GM12878 (cell line): ENCODE measurements around the gene ANKRD37. TPM values are rescaled to one million over a fixed set of nuclear protein-coding genes. Genes with fewer than 3 reads are reported as not detected.

Experiments
- BCL11A ChIP-seq: IDR thresholded peaks from 2 replicates; pipeline ENCODE4 v1.6.1; 2011; ENCODE audit warnings: low read depth, low read length
- CBX5 ChIP-seq: sonication (generic); IDR thresholded peaks from 2 replicates; pipeline ENCODE4 v1.6.1; 2016; ENCODE audit warnings: low read depth, moderate library complexity, mild to moderate bottlenecking, inconsistent platforms
- E4F1 ChIP-seq: fragments of 450-650 bp; IDR thresholded peaks from 2 replicates; pipeline ENCODE4 v1.6.1; 2018; ENCODE audit warnings: borderline replicate concordance, mild to moderate bottlenecking; ENCODE audit not compliant: partially characterized antibody
- FOS ChIP-seq: IDR thresholded peaks from 3 replicates; pipeline ENCODE4 v1.6.1; 2011; ENCODE audit warnings: borderline replicate concordance; ENCODE audit not compliant: insufficient read length; ENCODE audit errors: extremely low read depth
- FOXK2 ChIP-seq: fragments of 450-650 bp; IDR thresholded peaks from 2 replicates; pipeline ENCODE4 v1.6.1; 2017; ENCODE audit warnings: mild to moderate bottlenecking, moderate library complexity
- GABPA ChIP-seq: IDR thresholded peaks from 2 replicates; pipeline ENCODE4 v1.6.1; 2014; ENCODE audit warnings: antibody characterized with exemption, low read depth, mild to moderate bottlenecking, inconsistent platforms
- NFYB ChIP-seq: IDR thresholded peaks from 2 replicates; pipeline ENCODE4 v1.6.1; 2011; ENCODE audit warnings: low read depth, mild to moderate bottlenecking, low read length, improper control_type of control experiment, moderate library complexity; ENCODE audit not compliant: insufficient read depth
- PBX3 ChIP-seq: IDR thresholded peaks from 2 replicates; pipeline ENCODE4 v1.6.1; 2011; ENCODE audit warnings: mild to moderate bottlenecking, low read depth, low read length, moderate library complexity; ENCODE audit not compliant: insufficient replicate concordance
- SIX5 ChIP-seq: IDR thresholded peaks from 2 replicates; pipeline ENCODE4 v1.6.1; 2011; ENCODE audit warnings: mild to moderate bottlenecking, low read depth, low read length, moderate library complexity; ENCODE audit not compliant: severe bottlenecking
- SPI1 ChIP-seq: IDR thresholded peaks from 2 replicates; pipeline ENCODE4 v1.6.1; 2011; ENCODE audit warnings: low read depth, mild to moderate bottlenecking, low read length, moderate library complexity, borderline replicate concordance; ENCODE audit not compliant: insufficient read depth
- SREBF1 ChIP-seq: IDR thresholded peaks from 2 replicates; pipeline ENCODE4 v1.6.1; 2012; ENCODE audit warnings: mild to moderate bottlenecking, low read length
- TARDBP ChIP-seq: IDR thresholded peaks from 2 replicates; pipeline ENCODE4 v1.6.1; 2016; ENCODE audit warnings: borderline replicate concordance
- ZBTB33 ChIP-seq: fragments of 450-650 bp; IDR thresholded peaks from 2 replicates; pipeline ENCODE4 v1.6.1; 2017; ENCODE audit warnings: mild to moderate bottlenecking
- ZSCAN29 ChIP-seq: fragments of 450-650 bp; IDR thresholded peaks from 2 replicates; pipeline ENCODE4 v1.6.1; 2017; ENCODE audit warnings: mild to moderate bottlenecking, moderate library complexity
- polyA plus RNA-seq, 11 experiments: library from polyadenylated mRNA; depleted of rRNA in 4 of 11; unstranded in 6 of 11; stranded (reverse) in 5 of 11; fragments of >200 nt; fragmentation: Nextera tagmentation in 4 of 11; fragmentation: Illumina TruSeq in 1 of 11; extraction: Ambion mirVana in 4 of 11; extraction: Trizol in 1 of 11; gene quantifications; 1 replicate in 1 of 11; 2 replicates in 10 of 11; pipeline versions ENCODE4 v1.2.1 to v1.2.3, GENCODE V29; 2011 to 2016; ENCODE audit warnings: inconsistent platforms in 2 of 11, missing spikeins in 2 of 11, low read depth in 1 of 11
- total RNA-seq, 4 experiments: library from RNA; depleted of rRNA in 3 of 4; stranded (reverse); fragments of >200 nt in 3 of 4; fragmentation: Illumina TruSeq in 1 of 4; extraction: Trizol in 1 of 4; gene quantifications; 2 replicates each; pipeline versions ENCODE4 v1.2.1 to v1.2.3, GENCODE V29; 2013 to 2021
- TF ChIP-seq, protein P1 (sequence below): fragments of 150-350 bp; IDR thresholded peaks from 2 replicates; pipeline ENCODE4 v1.6.1; 2014; ENCODE audit warnings: mild to moderate bottlenecking, low read depth, low read length
- TF ChIP-seq, protein P2 (sequence below): fragments of 450-650 bp; formaldehyde crosslinking; IDR thresholded peaks from 2 replicates; pipeline ENCODE4 v1.4.0; 2022; ENCODE audit warnings: mild to moderate bottlenecking, moderate library complexity
- TF ChIP-seq, protein P3 (sequence below): fragments of 450-650 bp; IDR thresholded peaks from 2 replicates; pipeline ENCODE4 v1.6.1; 2017; ENCODE audit warnings: borderline replicate concordance

ANKRD37 gene
- total and polyA plus RNA-seq, 10 of the 15 experiments (the other 5 are each of a cell fraction or from before 2014, with no cell fraction given) = 10.6 to 67.9 (median 24.2) TPM

GRCh38 chr4:185405296-185405999, 8.8 kb downstream of the ANKRD37 start (continued):
- TF ChIP-seq E4F1 (no peak), FOXK2 (no peak), GABPA (peak; percentile 56; the same call in 1 of the 2 replicates), PBX3 (no peak), ZBTB33 (no peak), CBX5 (no peak), SPI1 (peak; percentile 88), BCL11A (peak; percentile 55; the same call in 1 of the 2 replicates), NFYB (no peak), FOS (no peak), SREBF1 (no peak), TARDBP (no peak), ZSCAN29 (no peak), SIX5 (no peak)
- TF ChIP-seq, protein P1, sequence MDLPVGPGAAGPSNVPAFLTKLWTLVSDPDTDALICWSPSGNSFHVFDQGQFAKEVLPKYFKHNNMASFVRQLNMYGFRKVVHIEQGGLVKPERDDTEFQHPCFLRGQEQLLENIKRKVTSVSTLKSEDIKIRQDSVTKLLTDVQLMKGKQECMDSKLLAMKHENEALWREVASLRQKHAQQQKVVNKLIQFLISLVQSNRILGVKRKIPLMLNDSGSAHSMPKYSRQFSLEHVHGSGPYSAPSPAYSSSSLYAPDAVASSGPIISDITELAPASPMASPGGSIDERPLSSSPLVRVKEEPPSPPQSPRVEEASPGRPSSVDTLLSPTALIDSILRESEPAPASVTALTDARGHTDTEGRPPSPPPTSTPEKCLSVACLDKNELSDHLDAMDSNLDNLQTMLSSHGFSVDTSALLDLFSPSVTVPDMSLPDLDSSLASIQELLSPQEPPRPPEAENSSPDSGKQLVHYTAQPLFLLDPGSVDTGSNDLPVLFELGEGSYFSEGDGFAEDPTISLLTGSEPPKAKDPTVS = no peak
- TF ChIP-seq, protein P2, sequence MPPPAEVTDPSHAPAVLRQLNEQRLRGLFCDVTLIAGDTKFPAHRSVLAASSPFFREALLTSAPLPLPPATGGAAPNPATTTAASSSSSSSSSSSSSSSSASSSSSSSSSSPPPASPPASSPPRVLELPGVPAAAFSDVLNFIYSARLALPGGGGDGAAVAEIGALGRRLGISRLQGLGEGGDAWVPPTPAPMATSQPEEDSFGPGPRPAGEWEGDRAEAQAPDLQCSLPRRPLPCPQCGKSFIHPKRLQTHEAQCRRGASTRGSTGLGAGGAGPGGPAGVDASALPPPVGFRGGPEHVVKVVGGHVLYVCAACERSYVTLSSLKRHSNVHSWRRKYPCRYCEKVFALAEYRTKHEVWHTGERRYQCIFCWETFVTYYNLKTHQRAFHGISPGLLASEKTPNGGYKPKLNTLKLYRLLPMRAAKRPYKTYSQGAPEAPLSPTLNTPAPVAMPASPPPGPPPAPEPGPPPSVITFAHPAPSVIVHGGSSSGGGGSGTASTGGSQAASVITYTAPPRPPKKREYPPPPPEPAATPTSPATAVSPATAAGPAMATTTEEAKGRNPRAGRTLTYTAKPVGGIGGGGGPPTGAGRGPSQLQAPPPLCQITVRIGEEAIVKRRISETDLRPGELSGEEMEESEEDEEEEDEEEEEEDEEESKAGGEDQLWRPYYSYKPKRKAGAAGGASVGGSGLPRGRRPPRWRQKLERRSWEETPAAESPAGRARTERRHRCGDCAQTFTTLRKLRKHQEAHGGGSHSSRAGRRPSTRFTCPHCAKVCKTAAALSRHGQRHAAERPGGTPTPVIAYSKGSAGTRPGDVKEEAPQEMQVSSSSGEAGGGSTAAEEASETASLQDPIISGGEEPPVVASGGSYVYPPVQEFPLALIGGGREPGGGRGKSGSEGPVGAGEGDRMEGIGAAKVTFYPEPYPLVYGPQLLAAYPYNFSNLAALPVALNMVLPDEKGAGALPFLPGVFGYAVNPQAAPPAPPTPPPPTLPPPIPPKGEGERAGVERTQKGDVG (CRISPR knock-in tag) = no peak
- TF ChIP-seq, protein P3, sequence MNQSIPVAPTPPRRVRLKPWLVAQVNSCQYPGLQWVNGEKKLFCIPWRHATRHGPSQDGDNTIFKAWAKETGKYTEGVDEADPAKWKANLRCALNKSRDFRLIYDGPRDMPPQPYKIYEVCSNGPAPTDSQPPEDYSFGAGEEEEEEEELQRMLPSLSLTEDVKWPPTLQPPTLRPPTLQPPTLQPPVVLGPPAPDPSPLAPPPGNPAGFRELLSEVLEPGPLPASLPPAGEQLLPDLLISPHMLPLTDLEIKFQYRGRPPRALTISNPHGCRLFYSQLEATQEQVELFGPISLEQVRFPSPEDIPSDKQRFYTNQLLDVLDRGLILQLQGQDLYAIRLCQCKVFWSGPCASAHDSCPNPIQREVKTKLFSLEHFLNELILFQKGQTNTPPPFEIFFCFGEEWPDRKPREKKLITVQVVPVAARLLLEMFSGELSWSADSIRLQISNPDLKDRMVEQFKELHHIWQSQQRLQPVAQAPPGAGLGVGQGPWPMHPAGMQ = no peak
